HFF-Myc (cell line): Measurements from ENCODE around the gene HOXD8.

Source experiments
- DNase-seq: peaks from one replicate; pipeline ENCODE4 v3.0.0-alpha.2; 2011; ENCODE audit warnings: low read depth; ENCODE audit errors: extremely low read depth
- H3K4me3 ChIP-seq: replicated peaks from 2 replicates; pipeline ENCODE4 v1.5.1; 2011; ENCODE audit warnings: low read depth, mild to moderate bottlenecking, control low read depth, low read length
- TF ChIP-seq, protein P1 (sequence below): IDR thresholded peaks from 2 replicates; pipeline ENCODE4 v1.5.1; 2012; ENCODE audit warnings: mild to moderate bottlenecking, low read depth, low read length, control low read depth; ENCODE audit errors: missing control alignments

Gene HOXD8

GRCh38 chr2:176112375-176113302, 16.9 kb upstream of the HOXD8 start:
- no peak for DNase-seq
- TF ChIP-seq, protein P1, sequence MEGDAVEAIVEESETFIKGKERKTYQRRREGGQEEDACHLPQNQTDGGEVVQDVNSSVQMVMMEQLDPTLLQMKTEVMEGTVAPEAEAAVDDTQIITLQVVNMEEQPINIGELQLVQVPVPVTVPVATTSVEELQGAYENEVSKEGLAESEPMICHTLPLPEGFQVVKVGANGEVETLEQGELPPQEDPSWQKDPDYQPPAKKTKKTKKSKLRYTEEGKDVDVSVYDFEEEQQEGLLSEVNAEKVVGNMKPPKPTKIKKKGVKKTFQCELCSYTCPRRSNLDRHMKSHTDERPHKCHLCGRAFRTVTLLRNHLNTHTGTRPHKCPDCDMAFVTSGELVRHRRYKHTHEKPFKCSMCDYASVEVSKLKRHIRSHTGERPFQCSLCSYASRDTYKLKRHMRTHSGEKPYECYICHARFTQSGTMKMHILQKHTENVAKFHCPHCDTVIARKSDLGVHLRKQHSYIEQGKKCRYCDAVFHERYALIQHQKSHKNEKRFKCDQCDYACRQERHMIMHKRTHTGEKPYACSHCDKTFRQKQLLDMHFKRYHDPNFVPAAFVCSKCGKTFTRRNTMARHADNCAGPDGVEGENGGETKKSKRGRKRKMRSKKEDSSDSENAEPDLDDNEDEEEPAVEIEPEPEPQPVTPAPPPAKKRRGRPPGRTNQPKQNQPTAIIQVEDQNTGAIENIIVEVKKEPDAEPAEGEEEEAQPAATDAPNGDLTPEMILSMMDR = no peak
- H3K4me3 ChIP-seq = no peak overlapping the region

DNA sequence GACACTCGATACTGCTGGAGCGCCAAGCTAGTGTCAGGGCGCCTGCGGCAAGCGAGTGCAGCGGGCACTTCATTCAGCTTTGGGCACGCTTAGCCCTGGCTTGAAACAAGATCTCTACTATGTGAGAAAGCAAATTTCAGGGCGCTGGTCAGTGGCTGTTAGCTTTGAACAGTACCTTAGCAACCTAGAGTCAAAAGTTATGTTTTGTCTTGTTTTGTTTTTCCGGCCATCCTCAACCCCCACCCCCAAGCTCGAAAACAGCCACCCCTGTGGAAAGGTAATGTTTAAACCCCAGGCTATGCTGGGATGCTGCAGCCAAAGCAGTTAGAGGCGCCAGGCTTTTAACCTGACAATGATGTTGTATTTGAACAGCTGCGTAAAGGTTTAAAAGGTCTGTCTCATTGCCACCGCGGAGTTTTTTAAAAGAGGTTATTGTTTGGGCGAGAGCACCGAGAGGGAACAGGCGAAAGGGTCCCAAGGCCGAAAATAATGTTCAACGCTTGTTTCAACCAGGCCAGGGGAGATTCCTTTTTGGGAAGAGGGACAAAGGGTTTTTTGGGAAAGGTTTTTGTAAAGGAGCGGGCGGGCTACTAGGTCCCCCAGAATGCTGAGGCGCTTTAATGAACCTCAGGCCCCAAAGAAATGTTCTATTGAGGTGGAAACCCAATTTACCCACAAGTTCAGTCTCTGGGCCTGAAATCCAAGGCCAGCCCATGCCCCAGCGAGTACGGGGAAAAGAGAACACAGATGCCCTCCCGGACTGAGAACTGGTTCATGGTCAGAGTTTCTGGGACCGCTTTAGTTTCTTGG, 15.2 kb upstream of the HOXD8 start:
- no peak overlapping the region for H3K4me3 ChIP-seq
- DNase-seq = no peak
- TF ChIP-seq, protein P1 = no peak

DNA sequence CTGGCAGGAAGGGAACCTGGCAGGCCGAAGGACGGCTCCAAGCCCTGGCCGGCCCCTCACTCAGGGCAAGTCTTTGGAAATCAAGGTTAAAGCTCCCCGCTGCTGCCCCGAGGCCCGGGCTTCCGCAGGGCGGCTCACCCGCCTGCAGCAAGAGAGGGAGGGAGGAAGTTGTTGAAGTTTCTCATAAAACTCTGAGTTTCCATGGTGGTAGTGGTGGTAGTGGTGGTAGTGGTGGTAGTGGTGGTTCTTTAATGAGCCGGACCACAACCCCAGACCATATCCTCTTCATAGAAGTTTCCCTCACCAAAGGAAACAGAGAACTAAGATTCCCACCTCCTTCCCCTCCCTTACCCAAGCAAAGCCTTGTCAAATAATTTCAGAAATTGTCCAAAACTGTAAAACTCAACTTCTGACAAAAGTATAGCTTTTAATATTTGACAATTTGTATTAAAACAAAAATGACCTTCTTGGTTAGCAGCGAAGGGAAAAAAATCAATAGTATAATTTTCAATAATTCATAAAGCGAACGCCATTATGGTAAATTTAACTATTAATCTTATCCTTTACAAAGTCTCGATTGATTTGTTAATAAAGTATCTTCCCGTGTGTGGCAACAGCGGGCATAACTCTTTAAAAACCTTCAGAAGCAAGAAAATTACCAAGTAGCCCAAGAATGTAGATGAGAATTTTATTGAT, 14.4 kb upstream of the HOXD8 start:
- no peak for DNase-seq
- no peak overlapping the region for H3K4me3 ChIP-seq
- TF ChIP-seq, protein P1 = no peak

DNA sequence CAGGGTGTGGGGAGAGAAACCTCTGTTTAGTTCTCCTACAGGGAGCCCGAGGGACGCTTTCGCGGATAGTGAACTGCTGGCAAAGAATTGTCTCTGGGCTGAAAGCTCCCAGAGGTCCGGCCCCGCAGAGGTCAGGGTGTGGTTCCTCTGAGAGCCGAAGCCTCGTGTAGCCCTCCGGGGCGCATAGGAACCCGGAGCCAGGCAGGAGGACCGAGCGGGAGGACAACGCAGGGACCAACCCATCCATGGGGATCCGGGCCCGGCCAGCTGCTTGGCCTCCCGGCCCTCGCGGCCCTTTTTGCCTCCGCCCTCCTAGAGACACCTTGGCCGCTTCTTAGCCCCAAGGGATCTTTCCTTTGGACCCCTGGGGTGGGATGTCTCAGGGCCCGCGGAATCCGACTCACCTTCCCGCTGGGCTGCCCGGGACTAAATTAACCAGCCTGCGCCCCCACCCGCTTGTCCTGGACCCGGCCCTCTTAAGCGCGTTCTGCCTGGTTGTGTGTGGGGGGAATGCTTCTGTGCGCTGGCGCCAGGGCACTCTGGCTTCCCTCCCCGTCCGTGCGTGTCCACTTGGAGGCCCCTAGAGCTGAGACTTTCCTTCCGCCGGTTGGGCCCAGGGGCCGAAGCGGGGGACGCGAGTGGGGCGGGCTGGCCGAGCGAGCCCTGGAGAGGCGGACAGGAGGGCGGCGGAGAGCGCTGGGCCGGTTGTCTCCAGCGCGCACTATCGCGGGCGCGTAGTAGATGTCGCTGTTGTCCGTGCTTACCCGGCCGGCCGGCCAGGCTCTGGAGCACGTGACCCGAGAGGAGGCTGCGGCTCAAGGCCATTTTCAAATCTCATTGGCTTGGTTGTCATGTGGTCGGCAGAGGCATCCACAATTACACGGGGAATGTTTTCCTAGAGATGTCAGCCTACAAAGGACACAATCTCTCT, 13.4 kb upstream of the HOXD8 start, which contains the start of gene HOXD10:
TSS of gene HOXD10 (plus strand) at position 896 of the 931 bp plus-strand sequence. CDS start 56 bp downstream, outside the sequence.
- DNase-seq = no peak
- no peak within 1 kb of the TSS for H3K4me3 ChIP-seq

GRCh38 chr2:176117162-176117822, 12.2 kb upstream of the HOXD8 start:
- TF ChIP-seq, protein P1 = no peak
- no peak for DNase-seq
- H3K4me3 ChIP-seq = no peak overlapping the region

More for the DNA sequence above, 13.4 kb upstream of the HOXD8 start, which contains the start of gene HOXD10:
- TF ChIP-seq, protein P1 = no peak
